ENCODE results near the gene EMSY.

EMSY gene

DNA sequence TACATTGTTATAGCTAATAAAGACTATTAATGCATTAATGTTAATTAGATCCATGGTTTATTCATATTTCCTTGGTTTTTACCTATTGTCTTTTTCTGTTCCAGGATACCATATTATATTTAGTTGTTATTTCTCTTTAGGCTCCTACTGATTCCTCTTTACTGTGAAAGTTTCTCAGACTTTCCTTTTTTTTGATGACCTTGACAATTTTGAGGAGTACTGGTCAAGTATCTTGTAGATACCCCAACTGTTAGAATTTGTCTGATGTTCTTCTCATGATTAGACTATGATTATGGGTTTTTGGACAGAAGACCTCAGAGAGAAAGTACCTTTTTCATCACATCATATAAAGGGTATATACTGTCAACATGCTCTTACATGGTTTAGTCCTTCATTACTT is 26.6 kb downstream of the EMSY start:
- TF ChIP-seq CTCF (IDR thresholded peaks at IDR 0.05) (no peak), ZFX (IDR thresholded peaks at IDR 0.05; ENCODE audit: borderline replicate concordance) (no peak)

DNA sequence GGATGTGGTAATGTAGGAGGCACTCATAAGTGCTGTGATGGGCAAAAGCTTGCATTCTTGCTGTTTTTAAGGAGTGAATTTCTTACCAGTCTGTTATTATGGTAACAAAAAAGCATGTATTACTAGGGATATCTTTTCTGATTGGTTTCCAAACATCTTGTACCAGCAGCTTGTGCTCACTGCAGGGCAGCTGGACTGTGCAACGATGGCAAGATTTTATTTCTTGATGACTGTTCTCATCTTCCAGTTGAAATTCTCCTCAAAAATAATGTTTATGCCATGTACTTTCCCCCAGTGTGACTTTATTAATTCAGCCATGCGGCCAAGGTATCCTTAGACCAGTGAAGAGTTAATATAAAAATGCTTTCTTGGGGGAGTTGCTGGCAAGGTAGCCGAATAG is 35.4 kb downstream of the EMSY start:
- TF ChIP-seq ZFX (IDR thresholded peaks at IDR 0.05; ENCODE audit: borderline replicate concordance), result no peak
- no peak for TF ChIP-seq CTCF (IDR thresholded peaks at IDR 0.05)

More for the DNA sequence above, 26.6 kb downstream of the EMSY start:
- no peak overlapping the region for H3K27ac ChIP-seq

GRCh38 chr11:76491644-76492043 is 46.8 kb downstream of the EMSY start:
- H3K27ac ChIP-seq, result no peak overlapping the region
- TF ChIP-seq ZFX (IDR thresholded peaks at IDR 0.05; ENCODE audit: borderline replicate concordance), result no peak
- no peak for TF ChIP-seq CTCF (IDR thresholded peaks at IDR 0.05)

More for the DNA sequence above, 35.4 kb downstream of the EMSY start:
- no peak overlapping the region for H3K27ac ChIP-seq

GRCh38 chr11:76493040-76493439 is 48.2 kb downstream of the EMSY start:
- TF ChIP-seq ZFX (IDR thresholded peaks at IDR 0.05; ENCODE audit: borderline replicate concordance) (no peak), CTCF (IDR thresholded peaks at IDR 0.05) (no peak)
- no peak overlapping the region for H3K27ac ChIP-seq

GRCh38 chr11:76493626-76494539 is 49.1 kb downstream of the EMSY start:
- no peak for TF ChIP-seq CTCF (IDR thresholded peaks at IDR 0.05)
- TF ChIP-seq ZFX (IDR thresholded peaks at IDR 0.05; ENCODE audit: borderline replicate concordance), result no peak
- H3K27ac ChIP-seq, result no peak overlapping the region

DNA sequence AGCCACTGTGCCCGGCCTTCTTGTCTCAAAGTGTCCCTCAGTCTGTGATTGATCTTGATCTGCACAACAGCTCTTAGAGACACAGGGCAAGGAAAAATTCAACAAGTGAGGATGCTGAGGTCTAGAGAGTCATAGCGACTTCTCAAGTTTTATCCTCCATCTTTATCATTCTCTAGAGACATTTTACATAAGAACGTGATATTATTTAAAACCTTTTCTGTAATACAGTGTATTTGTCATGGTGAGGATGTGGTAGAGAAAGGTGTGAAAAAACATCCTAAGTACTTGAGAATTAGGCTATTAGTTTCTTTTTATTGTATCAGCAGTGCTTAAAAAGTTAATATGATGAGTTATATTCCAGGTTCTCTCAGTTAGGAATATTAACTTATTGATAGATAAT is 50.2 kb downstream of the EMSY start:
- no peak overlapping the region for H3K27ac ChIP-seq
- no peak for TF ChIP-seq CTCF (IDR thresholded peaks at IDR 0.05)
- TF ChIP-seq ZFX (IDR thresholded peaks at IDR 0.05; ENCODE audit: borderline replicate concordance), result no peak

DNA sequence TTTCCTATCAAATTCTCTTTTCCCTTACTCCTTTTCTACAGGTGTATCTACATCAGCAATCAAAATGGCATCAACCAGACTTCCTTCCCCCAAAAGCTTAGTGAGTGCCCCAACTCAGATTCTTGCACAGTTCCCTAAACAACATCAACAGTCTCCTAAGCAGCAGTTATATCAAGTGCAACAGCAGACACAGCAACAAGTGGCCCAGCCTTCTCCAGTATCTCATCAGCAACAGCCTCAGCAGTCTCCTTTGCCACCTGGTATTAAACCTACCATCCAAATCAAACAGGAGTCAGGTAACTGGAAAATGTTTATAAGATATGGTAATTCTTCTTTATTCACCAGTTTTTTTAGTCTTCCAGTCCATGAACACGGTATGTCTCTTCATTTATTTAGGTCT is 51.4 kb downstream of the EMSY start:
- no peak overlapping the region for H3K27ac ChIP-seq
- no peak for TF ChIP-seq CTCF (IDR thresholded peaks at IDR 0.05)
- no peak for TF ChIP-seq ZFX (IDR thresholded peaks at IDR 0.05; ENCODE audit: borderline replicate concordance)

All from 22Rv1 (cell line).